C4-2B (cell line): ENCODE results near the gene TRAPPC14.
"Not testable (repeated sequence)": the region's sequence is repeated elsewhere in the genome, so short reads cannot be mapped to it uniquely, and the experiment has no call there.

Experiments used
- H3K27ac ChIP-seq: fragments of 450-650 bp; 2 replicates; pipeline ENCODE4 v1.5.1; 2017
- ZFX ChIP-seq: fragments of 450-650 bp; IDR thresholded peaks from 2 replicates; pipeline ENCODE4 v1.6.1; 2017
- TF ChIP-seq, protein P1 (sequence below): fragments of 450-650 bp; conservative IDR thresholded peaks from 2 replicates; pipeline ENCODE4 v1.5.1; 2017; ENCODE audit warnings: mild to moderate bottlenecking

TRAPPC14 gene

DNA sequence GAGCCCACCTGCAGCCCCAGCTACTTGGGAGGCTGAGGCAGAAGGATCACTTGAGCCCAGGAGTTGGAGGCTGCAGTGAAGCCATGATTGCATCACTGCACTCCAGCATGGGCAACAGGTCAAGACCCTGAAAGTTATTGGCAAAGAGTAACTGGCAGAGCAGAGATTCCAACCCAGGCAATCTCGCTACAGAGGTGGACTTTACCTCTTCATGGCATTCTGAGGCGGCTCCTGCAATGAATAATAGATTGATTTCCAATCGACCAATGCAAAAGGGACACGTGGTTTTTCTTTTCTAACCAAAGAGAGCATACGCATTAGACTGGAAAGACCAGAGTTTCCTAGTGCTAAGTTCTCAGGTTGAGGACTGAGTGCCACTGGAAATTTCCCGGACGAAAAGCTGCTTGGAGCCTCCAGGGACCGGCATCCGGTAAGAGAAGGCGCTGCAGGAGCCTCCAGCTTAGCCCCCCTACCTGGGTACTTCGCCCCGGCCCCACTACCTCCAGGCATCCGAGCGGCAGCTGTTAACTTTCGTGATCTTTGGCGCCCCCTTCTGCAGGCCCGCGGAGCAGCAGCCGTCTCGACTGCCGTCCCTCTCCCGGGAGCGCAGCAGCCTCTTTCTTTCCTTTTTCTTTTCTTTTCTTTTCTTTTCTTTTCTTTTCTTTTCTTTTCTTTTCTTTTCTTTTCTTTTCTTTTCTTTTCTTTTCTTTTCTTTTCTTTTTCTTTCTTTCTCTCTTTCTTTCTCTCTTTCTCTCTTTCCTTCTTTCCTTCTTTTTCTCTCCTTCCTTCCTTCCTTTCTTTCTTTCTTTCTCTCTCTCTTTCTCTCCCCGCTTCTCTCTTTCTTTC, 27.7 kb downstream of the TRAPPC14 start:
- TF ChIP-seq, protein P1, sequence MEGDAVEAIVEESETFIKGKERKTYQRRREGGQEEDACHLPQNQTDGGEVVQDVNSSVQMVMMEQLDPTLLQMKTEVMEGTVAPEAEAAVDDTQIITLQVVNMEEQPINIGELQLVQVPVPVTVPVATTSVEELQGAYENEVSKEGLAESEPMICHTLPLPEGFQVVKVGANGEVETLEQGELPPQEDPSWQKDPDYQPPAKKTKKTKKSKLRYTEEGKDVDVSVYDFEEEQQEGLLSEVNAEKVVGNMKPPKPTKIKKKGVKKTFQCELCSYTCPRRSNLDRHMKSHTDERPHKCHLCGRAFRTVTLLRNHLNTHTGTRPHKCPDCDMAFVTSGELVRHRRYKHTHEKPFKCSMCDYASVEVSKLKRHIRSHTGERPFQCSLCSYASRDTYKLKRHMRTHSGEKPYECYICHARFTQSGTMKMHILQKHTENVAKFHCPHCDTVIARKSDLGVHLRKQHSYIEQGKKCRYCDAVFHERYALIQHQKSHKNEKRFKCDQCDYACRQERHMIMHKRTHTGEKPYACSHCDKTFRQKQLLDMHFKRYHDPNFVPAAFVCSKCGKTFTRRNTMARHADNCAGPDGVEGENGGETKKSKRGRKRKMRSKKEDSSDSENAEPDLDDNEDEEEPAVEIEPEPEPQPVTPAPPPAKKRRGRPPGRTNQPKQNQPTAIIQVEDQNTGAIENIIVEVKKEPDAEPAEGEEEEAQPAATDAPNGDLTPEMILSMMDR = peak; percentile 98
- TF ChIP-seq ZFX = no peak
- no peak overlapping the region for H3K27ac ChIP-seq

DNA sequence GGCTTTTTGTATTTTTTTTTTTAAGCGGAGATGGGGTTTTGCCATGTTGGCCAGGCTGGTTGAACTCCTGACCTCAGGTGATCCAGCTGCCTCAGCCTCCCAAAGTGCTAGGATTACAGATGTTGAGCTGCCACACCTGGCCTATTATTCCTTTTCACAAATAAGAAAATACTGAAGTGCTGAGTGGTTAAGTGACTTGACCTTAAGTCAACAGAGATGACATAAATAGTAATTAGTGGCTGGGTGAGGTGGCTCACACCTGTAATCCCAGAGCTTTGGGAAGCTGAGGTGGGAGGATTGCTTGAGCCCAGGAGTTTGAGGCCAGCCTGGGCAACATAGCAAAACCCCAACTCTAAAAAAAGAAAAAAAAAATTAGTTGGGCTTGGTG, 28.3 kb downstream of the TRAPPC14 start:
- H3K27ac ChIP-seq = not testable (repeated sequence)

DNA sequence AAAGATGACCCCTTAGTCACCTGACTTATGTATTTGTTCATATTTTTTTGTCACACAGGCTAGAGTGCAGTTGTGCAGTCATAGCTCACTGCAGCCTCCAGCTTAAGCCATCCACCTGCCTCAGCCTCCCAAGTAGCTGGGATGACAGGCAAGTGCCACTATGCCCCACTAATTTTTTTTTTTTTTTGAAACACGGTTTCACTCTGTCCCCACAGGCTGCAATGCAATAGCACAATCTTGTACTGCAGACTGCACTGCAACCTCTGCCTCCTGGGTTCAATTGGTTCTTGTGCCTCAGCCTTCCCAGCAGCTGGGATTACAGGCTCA, 29.9 kb downstream of the TRAPPC14 start:
- TF ChIP-seq ZFX = no peak
- TF ChIP-seq, protein P1 = no peak
- no peak overlapping the region for H3K27ac ChIP-seq

DNA sequence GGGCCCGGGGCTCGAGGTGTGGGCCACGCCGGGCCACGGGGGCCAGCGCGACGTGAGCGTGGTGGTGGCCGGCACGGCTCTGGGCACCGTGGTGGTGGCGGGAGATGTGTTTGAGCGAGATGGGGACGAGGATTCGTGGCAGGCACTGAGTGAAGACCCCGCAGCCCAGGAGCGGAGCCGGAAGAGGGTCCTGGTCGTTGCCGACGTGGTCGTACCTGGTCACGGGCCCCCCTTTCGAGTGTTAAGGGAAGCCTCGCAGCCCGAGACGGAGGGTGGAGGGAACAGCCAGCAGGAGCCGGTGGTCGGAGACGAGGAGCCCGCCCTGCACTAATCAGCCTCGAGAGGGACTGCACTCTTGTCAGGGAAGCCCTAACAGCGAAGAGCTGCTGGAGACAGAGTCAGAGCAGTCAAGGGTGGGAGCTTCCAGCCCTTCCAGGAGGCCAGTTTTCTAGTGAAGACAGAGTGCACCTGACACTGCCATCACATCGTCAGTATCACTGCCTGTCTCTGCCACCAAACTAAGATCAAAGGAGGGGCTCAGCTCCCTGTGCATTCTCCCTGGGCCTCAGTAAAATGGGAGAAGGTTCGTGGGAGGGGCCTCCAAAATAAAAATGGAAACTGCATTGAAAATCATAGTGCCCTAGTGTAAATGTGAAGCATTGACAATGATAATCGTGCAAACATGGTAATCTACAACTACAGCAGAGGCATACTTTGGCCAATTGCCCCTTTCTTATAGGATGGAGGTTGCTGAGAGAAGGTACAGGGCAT, 30.5 kb downstream of the TRAPPC14 start:
- TF ChIP-seq, protein P1 = no peak
- no peak for TF ChIP-seq ZFX

DNA sequence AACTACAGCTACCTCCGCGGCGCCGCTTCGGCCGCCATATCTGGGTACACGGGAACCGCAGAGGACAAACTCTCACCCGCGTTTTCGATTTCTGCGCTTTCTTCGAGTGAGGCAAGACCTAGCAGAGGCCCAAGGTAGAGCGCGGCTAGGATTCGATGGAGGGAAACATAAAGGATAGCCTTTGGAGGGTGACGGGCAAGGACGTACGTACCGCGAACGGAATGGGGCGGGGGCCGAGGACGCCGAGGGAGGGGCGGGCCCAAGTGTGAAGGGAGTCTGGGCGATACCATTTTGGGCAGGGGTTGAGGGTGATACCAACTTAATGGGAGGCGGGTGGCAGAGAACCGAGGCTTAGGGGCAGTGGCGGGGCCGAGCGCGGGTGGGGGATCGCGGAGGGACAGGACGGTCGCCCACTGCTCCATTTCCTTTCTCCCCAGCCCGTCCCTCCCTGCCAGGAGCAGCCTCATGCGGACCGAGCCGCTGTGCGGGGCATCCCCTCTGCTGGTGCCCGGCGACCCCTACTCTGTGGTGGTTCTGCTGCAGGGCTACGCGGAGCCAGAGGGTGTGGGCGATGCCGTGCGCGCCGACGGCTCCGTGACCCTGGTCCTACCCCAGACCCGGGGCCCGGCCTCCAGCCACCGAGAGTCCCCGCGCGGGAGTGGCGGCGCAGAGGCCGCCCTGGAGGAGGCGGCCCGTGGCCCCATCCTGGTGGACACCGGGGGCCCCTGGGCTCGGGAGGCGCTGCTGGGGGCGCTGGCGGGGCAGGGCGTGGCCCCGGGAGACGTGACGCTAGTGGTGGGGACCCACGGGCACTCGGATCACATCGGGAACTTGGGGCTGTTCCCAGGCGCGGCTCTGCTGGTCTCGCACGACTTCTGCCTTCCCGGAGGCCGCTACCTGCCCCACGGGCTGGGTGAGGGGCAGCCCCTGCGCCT, 31.3 kb downstream of the TRAPPC14 start, which contains the start of gene MBLAC1:
TSS of gene MBLAC1 (plus strand) at position 37 of the 935 bp plus-strand sequence. CDS start at position 466, 429 bp downstream.
- TF ChIP-seq ZFX = peak; percentile 86; the same call in 1 of the 2 replicates
- TF ChIP-seq, protein P1 = no peak
- H3K27ac ChIP-seq = peak within 1 kb of the TSS; percentile 95

More for the DNA sequence above, 30.5 kb downstream of the TRAPPC14 start:
- H3K27ac ChIP-seq = peak overlapping the region; percentile 95

DNA sequence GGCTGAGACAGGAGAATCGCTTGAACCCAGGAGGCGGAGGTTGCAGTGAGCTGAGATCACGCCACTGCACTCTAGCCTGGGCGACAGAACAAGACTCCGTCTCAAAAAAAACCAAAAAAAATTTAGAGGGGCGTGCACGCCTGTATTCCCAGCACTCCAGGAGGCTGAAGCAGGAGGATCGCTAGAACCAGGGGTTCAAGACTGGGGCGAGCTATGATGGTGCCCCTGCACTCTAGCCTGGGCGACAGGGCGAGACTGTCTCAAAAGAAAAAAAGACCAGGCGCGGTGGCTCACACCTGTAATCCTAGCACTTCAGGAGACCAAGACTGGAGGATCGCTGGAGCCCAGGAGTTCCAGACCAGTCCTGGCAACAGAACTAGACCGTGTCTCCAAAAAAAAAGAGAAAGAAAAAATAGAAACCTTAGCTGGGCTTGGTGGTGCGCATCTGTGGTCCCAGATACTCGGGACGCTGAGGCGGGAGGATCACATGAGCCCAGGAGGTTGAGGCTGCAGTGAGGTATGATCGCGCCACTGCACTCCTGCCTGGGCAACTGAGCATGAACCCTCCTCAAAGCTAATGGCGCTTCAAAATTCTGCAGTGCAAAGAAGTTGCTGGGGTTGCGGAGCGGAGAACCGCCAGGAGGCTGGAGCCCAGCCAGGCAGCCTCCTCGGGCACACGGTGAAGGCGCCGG, 32.1 kb downstream of the TRAPPC14 start:
- peak overlapping the region; percentile 95 for H3K27ac ChIP-seq
- TF ChIP-seq, protein P1 = no peak
- no peak for TF ChIP-seq ZFX
